DOHH2 (cell line): ENCODE data around the gene KIAA1328.

Experiments
- EZH2phosphoT487 ChIP-seq: fragments of 200-600 bp; sonication (generic); IDR thresholded peaks from 2 replicates; pipeline ENCODE4 v1.6.1; 2017; ENCODE audit warnings: borderline replicate concordance, mild to moderate bottlenecking, antibody characterized with exemption, low read length, moderate library complexity, mixed read lengths
- TF ChIP-seq, protein P1 (sequence below): fragments of 200-600 bp; sonication (generic); IDR thresholded peaks from one replicate; pipeline ENCODE4 v1.5.1; 2014; ENCODE audit warnings: antibody characterized with exemption, mild to moderate bottlenecking, low read depth, low read length; ENCODE audit not compliant: poor library complexity, severe bottlenecking

DNA sequence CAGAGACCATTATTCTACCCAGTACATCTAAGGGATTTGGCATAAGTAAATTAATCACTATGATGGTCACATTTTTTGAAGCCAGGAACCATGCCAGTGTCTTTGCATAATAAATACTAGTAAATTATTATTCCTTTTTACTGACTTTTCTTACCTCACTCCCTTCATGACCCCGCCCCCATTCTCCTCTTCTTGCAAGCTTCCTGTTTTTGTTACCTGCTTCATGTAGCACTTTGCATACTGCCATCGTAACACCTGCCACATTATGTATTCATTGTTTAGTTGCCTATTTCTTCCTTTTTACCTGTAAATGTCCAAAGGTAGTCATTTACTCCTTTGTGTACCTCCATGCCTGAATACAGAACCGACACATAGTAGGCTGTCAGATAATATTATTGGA is 309.5 kb downstream of the KIAA1328 start:
- TF ChIP-seq, protein P1, sequence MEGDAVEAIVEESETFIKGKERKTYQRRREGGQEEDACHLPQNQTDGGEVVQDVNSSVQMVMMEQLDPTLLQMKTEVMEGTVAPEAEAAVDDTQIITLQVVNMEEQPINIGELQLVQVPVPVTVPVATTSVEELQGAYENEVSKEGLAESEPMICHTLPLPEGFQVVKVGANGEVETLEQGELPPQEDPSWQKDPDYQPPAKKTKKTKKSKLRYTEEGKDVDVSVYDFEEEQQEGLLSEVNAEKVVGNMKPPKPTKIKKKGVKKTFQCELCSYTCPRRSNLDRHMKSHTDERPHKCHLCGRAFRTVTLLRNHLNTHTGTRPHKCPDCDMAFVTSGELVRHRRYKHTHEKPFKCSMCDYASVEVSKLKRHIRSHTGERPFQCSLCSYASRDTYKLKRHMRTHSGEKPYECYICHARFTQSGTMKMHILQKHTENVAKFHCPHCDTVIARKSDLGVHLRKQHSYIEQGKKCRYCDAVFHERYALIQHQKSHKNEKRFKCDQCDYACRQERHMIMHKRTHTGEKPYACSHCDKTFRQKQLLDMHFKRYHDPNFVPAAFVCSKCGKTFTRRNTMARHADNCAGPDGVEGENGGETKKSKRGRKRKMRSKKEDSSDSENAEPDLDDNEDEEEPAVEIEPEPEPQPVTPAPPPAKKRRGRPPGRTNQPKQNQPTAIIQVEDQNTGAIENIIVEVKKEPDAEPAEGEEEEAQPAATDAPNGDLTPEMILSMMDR = no peak
- no peak for TF ChIP-seq EZH2phosphoT487
